WERI-Rb-1 (cell line): ENCODE data around the gene STAT5A.

Experiments
- DNase-seq: peaks from one replicate; pipeline ENCODE4 v3.0.0-alpha.2; 2020
- H3K27ac ChIP-seq: fragments of 250-450 bp; sonication (Bioruptor Pico); 2 replicates; pipeline ENCODE4 v1.5.1; 2020; ENCODE audit warnings: mild to moderate bottlenecking, moderate library complexity
- H3K27me3 ChIP-seq: fragments of 250-450 bp; sonication (Bioruptor Pico); 2 replicates; pipeline ENCODE4 v1.5.1; 2021; ENCODE audit warnings: mild to moderate bottlenecking, low read depth, moderate library complexity; ENCODE audit not compliant: insufficient read depth, severe bottlenecking
- H3K36me3 ChIP-seq: fragments of 250-450 bp; sonication (Bioruptor Pico); 2 replicates; pipeline ENCODE4 v1.5.1; 2020; ENCODE audit warnings: mild to moderate bottlenecking, moderate library complexity
- H3K4me3 ChIP-seq: 2 replicates; pipeline ENCODE4 v1.5.1; 2011; ENCODE audit warnings: low read depth, mild to moderate bottlenecking, control low read depth, low read length
- H3K9me3 ChIP-seq: fragments of 250-450 bp; sonication (Bioruptor Pico); 2 replicates; pipeline ENCODE4 v1.5.1; 2021; ENCODE audit warnings: mild to moderate bottlenecking, moderate library complexity; ENCODE audit not compliant: severe bottlenecking
- TF ChIP-seq, protein P1 (sequence below): IDR thresholded peaks from 2 replicates; pipeline ENCODE4 v1.5.1; 2011; ENCODE audit warnings: low read depth, mild to moderate bottlenecking, control low read depth, inconsistent platforms, low read length

The STAT5A gene

DNA sequence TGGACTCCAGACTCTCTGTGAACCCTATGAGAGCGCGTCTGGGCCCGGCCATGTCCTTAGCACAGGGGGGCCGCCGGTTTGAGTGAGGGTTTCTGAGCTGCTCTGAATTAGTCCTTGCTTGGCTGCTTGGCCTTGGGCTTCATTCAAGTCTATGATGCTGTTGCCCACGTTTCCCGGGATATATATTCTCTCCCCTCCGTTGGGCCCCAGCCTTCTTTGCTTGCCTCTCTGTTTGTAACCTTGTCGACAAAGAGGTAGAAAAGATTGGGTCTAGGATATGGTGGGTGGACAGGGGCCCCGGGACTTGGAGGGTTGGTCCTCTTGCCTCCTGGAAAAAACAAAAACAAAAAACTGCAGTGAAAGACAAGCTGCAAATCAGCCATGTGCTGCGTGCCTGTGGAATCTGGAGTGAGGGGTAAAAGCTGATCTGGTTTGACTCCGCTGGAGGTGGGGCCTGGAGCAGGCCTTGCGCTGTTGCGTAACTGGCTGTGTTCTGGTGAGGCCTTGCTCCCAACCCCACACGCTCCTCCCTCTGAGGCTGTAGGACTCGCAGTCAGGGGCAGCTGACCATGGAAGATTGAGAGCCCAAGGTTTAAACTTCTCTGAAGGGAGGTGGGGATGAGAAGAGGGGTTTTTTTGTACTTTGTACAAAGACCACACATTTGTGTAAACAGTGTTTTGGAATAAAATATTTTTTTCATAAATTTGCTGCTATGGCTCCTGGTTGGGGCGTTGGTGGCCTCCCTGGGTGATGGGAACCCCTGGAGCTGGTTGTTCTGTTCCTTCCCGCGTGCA, 23.1 kb downstream of the STAT5A start:
- no peaks in the 10 kb centered on the region for H3K27me3 ChIP-seq
- H3K9me3 ChIP-seq = no peaks in the 10 kb centered on the region
- peak; percentile 95 for DNase-seq
- H3K36me3 ChIP-seq = no peaks in the 10 kb centered on the region
- H3K27ac ChIP-seq = peak overlapping the region; percentile 72
- TF ChIP-seq, protein P1, sequence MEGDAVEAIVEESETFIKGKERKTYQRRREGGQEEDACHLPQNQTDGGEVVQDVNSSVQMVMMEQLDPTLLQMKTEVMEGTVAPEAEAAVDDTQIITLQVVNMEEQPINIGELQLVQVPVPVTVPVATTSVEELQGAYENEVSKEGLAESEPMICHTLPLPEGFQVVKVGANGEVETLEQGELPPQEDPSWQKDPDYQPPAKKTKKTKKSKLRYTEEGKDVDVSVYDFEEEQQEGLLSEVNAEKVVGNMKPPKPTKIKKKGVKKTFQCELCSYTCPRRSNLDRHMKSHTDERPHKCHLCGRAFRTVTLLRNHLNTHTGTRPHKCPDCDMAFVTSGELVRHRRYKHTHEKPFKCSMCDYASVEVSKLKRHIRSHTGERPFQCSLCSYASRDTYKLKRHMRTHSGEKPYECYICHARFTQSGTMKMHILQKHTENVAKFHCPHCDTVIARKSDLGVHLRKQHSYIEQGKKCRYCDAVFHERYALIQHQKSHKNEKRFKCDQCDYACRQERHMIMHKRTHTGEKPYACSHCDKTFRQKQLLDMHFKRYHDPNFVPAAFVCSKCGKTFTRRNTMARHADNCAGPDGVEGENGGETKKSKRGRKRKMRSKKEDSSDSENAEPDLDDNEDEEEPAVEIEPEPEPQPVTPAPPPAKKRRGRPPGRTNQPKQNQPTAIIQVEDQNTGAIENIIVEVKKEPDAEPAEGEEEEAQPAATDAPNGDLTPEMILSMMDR = no peak
- H3K4me3 ChIP-seq = peak overlapping the region; percentile 39

DNA sequence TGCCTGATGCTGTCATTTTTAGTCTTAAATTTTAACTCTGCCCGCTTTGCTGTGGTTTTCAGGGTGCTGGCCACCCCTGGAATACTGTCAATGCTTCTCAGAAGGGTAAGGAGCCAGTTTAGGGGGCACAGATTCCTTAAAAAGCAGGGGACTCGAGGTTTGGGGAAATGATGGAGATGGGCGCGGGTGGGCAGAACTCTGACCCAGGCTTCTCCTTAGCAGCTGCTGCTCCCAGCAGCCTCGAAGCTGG, 23.7 kb downstream of the STAT5A start:
- H3K36me3 ChIP-seq = no peaks in the 10 kb centered on the region
- no peak for DNase-seq
- H3K27ac ChIP-seq = peak overlapping the region; percentile 72
- H3K4me3 ChIP-seq = peak overlapping the region; percentile 39
- TF ChIP-seq, protein P1 = no peak
- no peaks in the 10 kb centered on the region for H3K27me3 ChIP-seq
- no peaks in the 10 kb centered on the region for H3K9me3 ChIP-seq

DNA sequence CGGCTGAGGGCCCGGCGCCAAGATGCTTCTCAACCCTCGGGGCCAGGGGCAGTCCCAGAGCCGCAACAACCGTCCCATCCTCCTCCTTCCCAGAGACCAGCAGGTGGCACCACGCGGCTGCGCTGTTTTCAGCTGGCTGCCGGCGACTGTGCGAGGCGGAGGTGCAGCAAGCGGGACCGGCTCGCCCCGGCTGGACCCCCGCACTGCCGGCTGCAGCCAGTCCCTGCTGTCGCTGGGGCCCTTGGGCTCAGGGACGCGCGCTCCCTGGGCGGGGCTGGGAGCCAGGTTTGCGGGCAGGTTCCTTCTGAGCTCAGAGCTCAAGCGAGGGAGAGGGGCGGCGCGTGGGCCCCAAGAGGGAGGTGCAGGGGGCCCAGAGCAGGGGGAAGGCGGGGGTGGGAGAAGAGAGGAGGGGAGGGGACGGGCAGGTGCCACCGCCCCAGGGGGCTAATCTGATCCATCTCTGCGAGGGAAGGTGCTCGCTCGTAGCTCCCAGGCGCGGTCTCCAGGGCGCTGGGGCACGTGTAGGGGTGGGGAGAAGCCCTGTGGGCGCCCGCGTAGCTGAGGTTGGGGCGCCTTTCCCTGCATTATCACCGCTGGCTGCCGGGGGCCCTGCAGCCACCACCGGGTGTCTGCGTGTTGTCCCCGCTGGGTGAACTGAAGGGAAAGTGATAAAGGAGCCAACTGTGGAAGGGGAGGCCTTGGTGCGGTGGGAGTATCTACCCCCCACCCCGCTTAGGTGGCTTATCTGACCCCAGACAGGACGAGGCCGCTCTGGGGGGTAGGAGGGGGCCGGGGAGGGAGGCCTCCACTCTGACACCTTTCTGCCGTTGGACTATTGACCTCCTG, 24.2 kb downstream of the STAT5A start:
- Histone ChIP-seq H3K4me3 (peak overlapping the region; percentile 39), H3K36me3 (no peaks in the 10 kb centered on the region), H3K27ac (peak overlapping the region; percentile 72), H3K27me3 (no peaks in the 10 kb centered on the region), H3K9me3 (no peaks in the 10 kb centered on the region)
- DNase-seq = peak; percentile 96
- TF ChIP-seq, protein P1 = peak; percentile 93

DNA sequence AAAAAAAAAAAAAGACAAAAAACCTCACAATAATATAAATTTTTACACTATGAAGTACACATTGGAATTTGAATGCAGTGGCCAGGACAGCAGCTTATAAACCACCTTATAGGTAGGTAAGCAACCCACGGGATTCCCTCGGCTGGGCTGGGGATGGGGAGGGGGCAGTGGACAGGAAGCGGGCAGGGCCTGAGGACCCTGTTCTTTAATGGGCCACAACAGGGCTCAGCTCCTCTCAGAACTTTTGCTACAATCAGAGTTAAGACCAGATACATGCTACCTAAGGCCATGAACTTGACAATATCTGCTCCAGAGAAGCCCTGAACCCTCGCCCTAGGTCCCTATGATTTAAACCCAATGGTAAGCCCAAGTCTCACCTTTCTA, 25.1 kb downstream of the STAT5A start:
- Histone ChIP-seq H3K36me3 (no peaks in the 10 kb centered on the region), H3K4me3 (no peak overlapping the region), H3K27me3 (no peaks in the 10 kb centered on the region), H3K27ac (no peak overlapping the region; the same call in 1 of the 2 replicates), H3K9me3 (no peaks in the 10 kb centered on the region)
- DNase-seq = no peak
- TF ChIP-seq, protein P1 = no peak

DNA sequence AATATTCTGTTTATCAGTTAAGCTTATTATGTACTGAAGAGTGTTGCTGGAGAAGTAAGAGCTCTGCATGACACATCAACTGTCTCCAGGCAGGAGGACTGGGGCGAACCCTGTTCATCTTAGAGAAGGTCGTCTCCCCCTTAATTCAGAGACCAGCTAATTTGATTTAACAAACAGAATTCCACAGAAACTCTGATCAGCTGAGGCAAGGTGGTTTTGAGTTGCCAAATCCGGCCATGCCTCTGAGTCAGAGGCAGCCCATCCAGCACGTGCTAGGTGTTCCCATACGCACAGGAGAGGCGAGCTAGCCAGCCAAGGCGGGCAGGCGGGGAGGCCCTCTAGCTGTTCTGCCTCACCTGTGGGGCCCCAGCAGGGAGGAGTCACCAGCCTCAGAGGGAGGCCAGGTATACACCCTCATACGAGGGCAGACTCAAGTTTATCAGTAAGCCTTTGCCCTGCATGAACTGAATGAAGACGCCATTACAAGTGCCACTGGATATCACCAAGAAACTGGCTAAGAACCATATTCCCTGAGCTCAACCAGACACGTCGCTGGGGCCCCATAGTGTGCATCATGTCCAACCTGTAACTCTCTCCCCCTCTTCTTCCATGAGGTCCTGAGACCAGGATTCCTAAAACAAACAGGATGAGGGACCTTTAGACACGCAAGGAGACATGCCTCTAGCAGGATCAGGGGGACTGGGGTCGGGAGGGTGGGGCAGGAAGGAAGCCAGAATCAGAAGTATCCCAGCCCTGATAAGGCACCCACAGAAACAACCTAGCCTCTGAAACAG, 25.7 kb downstream of the STAT5A start:
- Histone ChIP-seq H3K36me3 (no peaks in the 10 kb centered on the region), H3K27me3 (no peaks in the 10 kb centered on the region), H3K4me3 (no peak overlapping the region), H3K9me3 (no peaks in the 10 kb centered on the region), H3K27ac (no peak overlapping the region; the same call in 1 of the 2 replicates)
- TF ChIP-seq, protein P1 = no peak
- DNase-seq = no peak
